K562 (cell line): ENCODE measurements around the gene BRAT1. TPM values are rescaled to one million over a fixed set of nuclear protein-coding genes. Genes with fewer than 3 reads are reported as not detected.

ENCODE experiments used
- ATAC-seq: fragments of 200-7000 bp; cut with Tn5 transposase; 3 replicates; pipeline ENCODE4 v1.9.1; 2020; ENCODE audit warnings: moderate library complexity
- BruUV-seq: library from RNA; stranded (reverse); fragments of 400-500 nt; replicated peaks from 2 replicates; lab custom pipeline; 2021; lab: Mats Ljungman, UMichigan
- CTCF ChIA-PET: fragments of 300-600 bp; formaldehyde crosslinking; extraction: SDS; loops from one replicate; lab custom pipeline; 2021; ENCODE audit warnings: low intra/inter-chr PET ratio; lab: Yijun Ruan, JAX
- POLR2A ChIA-PET: fragments of 300-600, 350-650 bp; sonication (Branson Sonifier 250); formaldehyde crosslinking; extraction: SDS; loops from one replicate; lab custom pipeline; 2021; ENCODE audit warnings: antibody characterized with exemption, inconsistent platforms; lab: Yijun Ruan, JAX
- DNase-seq, 4 experiments: peaks; one replicate each; pipeline versions ENCODE4 v3.0.0 to v3.0.0-alpha.2; 2011 to 2018; ENCODE audit warnings: low spot score in 3 of 4, mixed read lengths in 3 of 4; ENCODE audit errors: extremely low read depth in 1 of 4
- FAIRE-seq: peaks from 2 replicates; lab custom pipeline; 2011; peaks lifted over from hg19 to GRCh38; lab: Jason Lieb, UNC
- H2AFZ ChIP-seq: 2 replicates; pipeline ENCODE4 v1.6.0; 2011; ENCODE audit warnings: low read depth, low read length, control low read depth, inconsistent platforms
- H3K27ac ChIP-seq: fragments of 200-600 bp; 3 replicates; pipeline ENCODE4 v1.8.0; 2011; ENCODE audit warnings: low read depth, mild to moderate bottlenecking, control low read depth, inconsistent platforms, low read length, moderate library complexity, mixed read lengths; ENCODE audit errors: extremely low read depth
- H3K27me3 ChIP-seq, 2 experiments: fragments of 300-600 bp in 1 of 2; 2 replicates in 1 of 2; 3 replicates in 1 of 2; pipeline versions ENCODE4 v1.6.0 to v1.8.0; 2011; ENCODE audit warnings: inconsistent platforms in 2 of 2, low read length in 2 of 2, mild to moderate bottlenecking in 1 of 2, mixed read lengths in 1 of 2, moderate library complexity in 1 of 2; ENCODE audit not compliant: control insufficient read depth in 2 of 2, insufficient read depth in 2 of 2
- H3K36me3 ChIP-seq: fragments of 300-600 bp; 3 replicates; pipeline ENCODE4 v1.8.0; 2011; ENCODE audit warnings: mild to moderate bottlenecking, low read length, inconsistent platforms; ENCODE audit not compliant: control insufficient read depth, insufficient read depth
- H3K4me1 ChIP-seq, 2 experiments: fragments of 200-600 bp in 1 of 2; replicated peaks in 1 of 2; 2 replicates in 1 of 2; 3 replicates in 1 of 2; pipeline versions ENCODE4 v1.5.1 to v1.8.0; 2011; ENCODE audit warnings: inconsistent platforms in 2 of 2, low read length in 2 of 2, mild to moderate bottlenecking in 1 of 2, mixed read lengths in 1 of 2, moderate library complexity in 1 of 2; ENCODE audit not compliant: control insufficient read depth in 2 of 2, insufficient read depth in 2 of 2
- H3K4me2 ChIP-seq: 2 replicates; pipeline ENCODE4 v1.6.1; 2011; ENCODE audit warnings: low read length, control low read depth, inconsistent platforms, mixed read lengths; ENCODE audit not compliant: insufficient read depth
- H3K4me3 ChIP-seq: fragments of 200-600 bp; sonication (generic), shearing (Covaris generic); 2 replicates; pipeline ENCODE4 v1.5.1; 2016; ENCODE audit warnings: control low read depth, inconsistent platforms
- H3K79me2 ChIP-seq: fragments of 200-600 bp; 3 replicates; pipeline ENCODE4 v1.8.0; 2011; ENCODE audit warnings: low read length, inconsistent platforms; ENCODE audit not compliant: control insufficient read depth, insufficient read depth
- H3K9ac ChIP-seq, 2 experiments: 2 replicates each; pipeline versions ENCODE4 v1.6.0 to v1.6.1; 2011; ENCODE audit warnings: low read depth in 2 of 2, low read length in 2 of 2, control low read depth in 1 of 2, inconsistent platforms in 1 of 2, mild to moderate bottlenecking in 1 of 2, mixed read lengths in 1 of 2; ENCODE audit not compliant: insufficient read depth in 1 of 2
- H3K9me1 ChIP-seq: one replicate; pipeline ENCODE4 v1.6.0; 2011; ENCODE audit warnings: inconsistent platforms, mild to moderate bottlenecking, low read length, moderate library complexity; ENCODE audit not compliant: control insufficient read depth, insufficient read depth
- H3K9me3 ChIP-seq: replicated peaks from 2 replicates; pipeline ENCODE4 v1.5.1; 2011; ENCODE audit warnings: low read depth, low read length, inconsistent platforms; ENCODE audit not compliant: control insufficient read depth, insufficient read depth
- H4K20me1 ChIP-seq: replicated peaks from 2 replicates; pipeline ENCODE4 v1.6.1; 2011; ENCODE audit warnings: low read length, inconsistent platforms, mixed read lengths; ENCODE audit not compliant: control insufficient read depth, insufficient read depth
- ARID2 ChIP-seq: fragments of 450-650 bp; IDR thresholded peaks from 2 replicates; pipeline ENCODE4 v1.6.1; 2017; ENCODE audit warnings: antibody characterized with exemption, mild to moderate bottlenecking
- BCOR ChIP-seq: fragments of 450-650 bp; IDR thresholded peaks from 2 replicates; pipeline ENCODE4 v1.6.1; 2016
- CBFA2T3 ChIP-seq: fragments of 450-650 bp; IDR thresholded peaks from 2 replicates; pipeline ENCODE4 v1.6.1; 2017
- CHD2 ChIP-seq: IDR thresholded peaks from 2 replicates; pipeline ENCODE4 v1.6.1; 2011; ENCODE audit warnings: low read depth, low read length
- EGR1 ChIP-seq: fragments of 450-650 bp; conservative IDR thresholded peaks from 2 replicates; pipeline ENCODE4 v1.6.1; 2017; ENCODE audit warnings: mild to moderate bottlenecking
- ELF2 ChIP-seq: fragments of 250-450 bp; sonication (Bioruptor Pico); IDR thresholded peaks from 2 replicates; pipeline ENCODE4 v1.5.0; 2021; ENCODE audit warnings: mild to moderate bottlenecking
- KDM1A ChIP-seq, 2 experiments: fragments of 450-650 bp; IDR thresholded peaks; 2 replicates each; pipeline ENCODE4 v1.6.1; 2016; ENCODE audit warnings: mild to moderate bottlenecking in 2 of 2
- MEF2D ChIP-seq: conservative IDR thresholded peaks from 2 replicates; pipeline ENCODE4 v1.6.1; 2016; ENCODE audit warnings: low read depth, missing genetic modification characterization, missing compliant biosample characterization
- RBBP5 ChIP-seq: fragments of 200-600 bp; sonication (generic); IDR thresholded peaks from 2 replicates; pipeline ENCODE4 v1.6.1; 2012; ENCODE audit warnings: borderline replicate concordance, mild to moderate bottlenecking, low read length, control low read depth, inconsistent platforms; ENCODE audit not compliant: insufficient read depth, poor library complexity, severe bottlenecking
- RBM25 ChIP-seq: fragments of 200-400 bp; formaldehyde crosslinking; IDR thresholded peaks from 2 replicates; pipeline ENCODE4 v1.6.1; 2018; ENCODE audit warnings: low read length, low read depth, moderate library complexity; ENCODE audit not compliant: severe bottlenecking
- TEAD1 ChIP-seq, 2 experiments: fragments of 450-650 bp in 1 of 2; sonication (generic) in 1 of 2; formaldehyde crosslinking; IDR thresholded peaks; 2 replicates each; pipeline versions ENCODE4 v1.4.0 to v1.8.0; 2020 to 2022; ENCODE audit warnings: mild to moderate bottlenecking in 2 of 2, missing genetic modification reagents in 1 of 2
- THRB ChIP-seq: fragments of 450-650 bp; formaldehyde crosslinking; conservative IDR thresholded peaks from 2 replicates; pipeline ENCODE4 v1.4.0; 2022; ENCODE audit warnings: mild to moderate bottlenecking, missing genetic modification characterization
- UBTF ChIP-seq, 2 experiments: IDR thresholded peaks; 2 replicates each; pipeline ENCODE4 v1.6.1; 2012; ENCODE audit warnings: improper control_type of control experiment in 2 of 2, low read depth in 2 of 2, low read length in 2 of 2, borderline replicate concordance in 1 of 2
- ZBTB33 ChIP-seq: sonication (generic); formaldehyde crosslinking; IDR thresholded peaks from 2 replicates; pipeline ENCODE4 v1.8.1; 2023; ENCODE audit warnings: mild to moderate bottlenecking, missing genetic modification reagents
- ZBTB7A ChIP-seq: IDR thresholded peaks from 2 replicates; pipeline ENCODE4 v1.6.1; 2011; ENCODE audit warnings: low read depth, mild to moderate bottlenecking, low read length, moderate library complexity, borderline replicate concordance; ENCODE audit not compliant: control insufficient read depth
- WGBS: fragments of 100-300 bp; shearing (Covaris generic); methylation state at CpG from one replicate; pipeline ENCODE4 v1.1.6; 2016; ENCODE audit warnings: low coverage, mixed read lengths; ENCODE audit not compliant: insufficient coverage; ENCODE audit errors: missing lambda C conversion rate; 5-methylcytosine and 5-hydroxymethylcytosine counted together
- in situ Hi-C: fragments of 300-500 bp; cut with MboI; formaldehyde crosslinking; loops from 4 replicates; pipeline ENCODE4 v1.15.0; 2018; ENCODE audit warnings: inconsistent platforms, mixed read lengths
- intact Hi-C: fragments of 100-400 bp; cut with micrococcal nuclease; formaldehyde crosslinking; loops from 2 replicates; pipeline ENCODE4 v1.14.2; 2022
- polyA plus RNA-seq, 8 experiments: library from polyadenylated mRNA; depleted of rRNA in 4 of 8; stranded (reverse) in 5 of 8; unstranded in 3 of 8; fragments of >200 nt; fragmentation: Nextera tagmentation in 2 of 8; fragmentation: Illumina TruSeq in 1 of 8; extraction: Ambion mirVana in 2 of 8; extraction: Trizol in 1 of 8; gene quantifications; 2 replicates each; pipeline versions ENCODE4 v1.2.1 to v1.2.3, GENCODE V29; 2011 to 2014; ENCODE audit warnings: inconsistent platforms in 1 of 8, missing spikeins in 1 of 8
- total RNA-seq, 7 experiments: library from RNA; depleted of rRNA in 6 of 7; stranded (reverse); fragments of >200 nt in 6 of 7; fragmentation: Illumina TruSeq in 2 of 7; extraction: Trizol in 2 of 7; gene quantifications; 2 replicates each; pipeline versions ENCODE4 v1.2.1 to v1.2.3, GENCODE V29; 2011 to 2021; ENCODE audit warnings: low replicate concordance in 1 of 7
- TF ChIP-seq, protein P1 (sequence below): fragments of 450-650 bp; IDR thresholded peaks from 2 replicates; pipeline ENCODE4 v1.6.1; 2016; ENCODE audit warnings: low read depth, mild to moderate bottlenecking, moderate library complexity

BRAT1 gene
- total and polyA plus RNA-seq, 9 of the 15 experiments (the other 6 are each of a cell fraction or from before 2014, with no cell fraction given) = 0.13 to 49.6 (median 10.5) TPM

DNA sequence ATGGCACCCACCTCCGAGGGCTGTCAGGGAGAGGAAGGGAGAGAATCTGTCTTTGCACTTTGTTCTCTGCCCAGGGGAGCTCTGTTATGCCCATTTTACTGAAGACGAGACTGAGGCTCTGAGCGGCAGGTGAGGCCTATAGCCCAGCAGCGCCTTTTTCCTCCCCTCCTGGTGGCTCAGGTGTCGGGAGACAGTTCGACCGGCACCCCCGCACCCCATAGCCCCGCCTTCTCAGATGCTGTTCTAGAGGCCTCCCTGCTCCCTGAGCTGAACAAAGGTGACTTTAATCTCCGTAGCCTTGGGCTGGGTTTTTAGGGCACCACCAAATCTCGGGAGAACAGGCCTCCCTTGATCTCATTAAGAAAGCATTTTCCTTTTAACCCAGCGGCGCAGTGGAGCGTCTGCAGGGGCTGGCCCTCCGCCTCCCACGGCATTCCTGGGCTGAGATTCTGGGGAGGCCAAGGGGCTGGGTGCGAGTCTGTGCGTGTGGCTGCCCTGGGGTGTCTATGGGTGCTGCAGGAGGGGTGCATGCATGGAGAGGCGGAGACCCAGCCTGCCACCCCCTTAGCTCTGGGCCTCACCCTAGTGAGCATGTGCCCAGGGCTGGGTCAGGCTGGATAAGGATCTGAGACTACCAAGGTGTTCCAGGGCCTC, 32.4 kb downstream of the BRAT1 start:
- H2AFZ ChIP-seq = no peak overlapping the region
- no TSS peak for BruUV-seq
- 16% methylated on average over 15 of the region's 19 CpGs for WGBS
- peaks cover 0 to 18% of the 10 kb centered on the region in 2 experiments; a peak in 2 of 5 replicates for H3K27me3 ChIP-seq
- peaks cover 6 to 92% of the 10 kb centered on the region in 2 experiments for H3K4me1 ChIP-seq
- no peaks in the 10 kb centered on the region for H3K36me3 ChIP-seq
- POLR2A ChIA-PET = no interaction called here
- no peaks in the 10 kb centered on the region for H3K9me3 ChIP-seq
- H3K79me2 ChIP-seq = no peaks in the 10 kb centered on the region
- FAIRE-seq = no peak
- H3K27ac ChIP-seq = no peak overlapping the region
- no peak for DNase-seq
- no peak overlapping the region for H3K4me3 ChIP-seq
- no peak overlapping the region for H3K4me2 ChIP-seq
- CTCF ChIA-PET = no interaction called here
- H4K20me1 ChIP-seq = peaks cover 4% of the 10 kb centered on the region
- in situ Hi-C loops = no loop called here
- ATAC-seq = no peak
- no peaks in the 10 kb centered on the region for H3K9me1 ChIP-seq
- intact Hi-C loops = no loop called here
- no peak overlapping the region for H3K9ac ChIP-seq
- TF ChIP-seq TEAD1 (CRISPR knock-in tag; IDR thresholded peaks at IDR 0.05) (peak in 1 of 2 experiments; percentile 67; a peak in 1 of 4 replicates), BCOR (0 out of 2 replicates have a peak, but pooled peaks have one; percentile 36), RBBP5 (no peak), ARID2 (no peak), ZBTB7A (0 out of 2 replicates have a peak, but pooled peaks have one; percentile 23), RBM25 (peak; percentile 42), ELF2 (CRISPR knock-in tag) (no peak), THRB (no peak), MEF2D (tag) (no peak), CHD2 (peak; percentile 65; the same call in 1 of the 2 replicates), KDM1A (IDR thresholded peaks at IDR 0.05) (peak; percentile 69 to 72), CBFA2T3 (0 out of 2 replicates have a peak, but pooled peaks have one; percentile 20), ZBTB33 (CRISPR knock-in tag) (peak; percentile 80; the same call in 1 of the 2 replicates), EGR1 (0 out of 2 replicates have a peak, but pooled peaks have one; percentile 36), UBTF (IDR thresholded peaks at IDR 0.05; ENCODE audit: borderline replicate concordance in 1 of 2, low read depth in 2 of 2, low read length in 2 of 2) (no peak)
- TF ChIP-seq, protein P1, sequence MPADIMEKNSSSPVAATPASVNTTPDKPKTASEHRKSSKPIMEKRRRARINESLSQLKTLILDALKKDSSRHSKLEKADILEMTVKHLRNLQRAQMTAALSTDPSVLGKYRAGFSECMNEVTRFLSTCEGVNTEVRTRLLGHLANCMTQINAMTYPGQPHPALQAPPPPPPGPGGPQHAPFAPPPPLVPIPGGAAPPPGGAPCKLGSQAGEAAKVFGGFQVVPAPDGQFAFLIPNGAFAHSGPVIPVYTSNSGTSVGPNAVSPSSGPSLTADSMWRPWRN = no peak
